Activated CD4-positive, alpha-beta T cell treated with anti-CD3 and anti-CD28 coated beads, Interleukin-2, amount 50 U/mL, for 16 hours (primary cell): ENCODE data around the gene UBA1.

ENCODE experiments used
- DNase-seq: peaks from one replicate; pipeline ENCODE4 v3.0.0-alpha.2; 2020

Gene UBA1

DNA sequence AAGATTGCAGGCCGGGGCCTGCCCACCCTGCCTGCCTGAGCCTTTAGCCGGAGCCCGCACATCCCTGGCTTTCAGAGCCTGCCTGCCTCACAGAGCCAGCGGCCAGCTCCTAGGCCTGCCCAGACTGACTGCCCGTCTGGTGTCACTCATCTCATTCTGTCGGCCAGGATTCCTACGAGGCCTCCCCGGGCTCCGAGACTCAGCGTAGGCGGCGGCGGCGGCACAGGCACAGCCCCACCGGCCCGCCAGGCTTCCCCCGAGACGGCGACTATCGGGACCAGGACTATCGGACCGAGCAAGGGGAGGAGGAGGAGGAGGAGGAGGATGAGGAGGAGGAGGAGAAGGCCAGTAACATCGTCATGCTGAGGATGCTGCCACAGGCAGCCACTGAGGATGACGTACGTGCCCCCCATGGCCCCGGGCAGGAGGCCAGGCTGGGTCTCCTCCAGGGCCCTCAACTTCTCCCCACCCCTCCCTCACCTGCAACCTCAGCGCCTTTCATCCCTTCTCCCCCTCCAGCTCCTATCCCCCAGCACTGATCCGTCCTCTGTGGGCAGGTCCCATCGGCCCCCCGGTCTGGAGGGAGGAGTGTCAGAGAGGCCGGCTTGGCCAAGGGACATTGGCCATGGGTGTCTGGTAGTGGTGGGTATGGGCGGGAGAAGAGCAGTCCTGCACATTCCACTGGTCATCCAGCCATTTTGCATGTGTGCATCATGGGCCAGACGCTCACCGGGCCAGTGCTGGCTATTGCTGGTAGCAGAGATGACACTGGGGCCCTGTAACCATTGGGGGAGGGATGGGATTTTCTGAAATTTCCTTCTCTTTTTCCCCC, 22.6 kb upstream of the UBA1 start:
- DNase-seq = no peak

DNA sequence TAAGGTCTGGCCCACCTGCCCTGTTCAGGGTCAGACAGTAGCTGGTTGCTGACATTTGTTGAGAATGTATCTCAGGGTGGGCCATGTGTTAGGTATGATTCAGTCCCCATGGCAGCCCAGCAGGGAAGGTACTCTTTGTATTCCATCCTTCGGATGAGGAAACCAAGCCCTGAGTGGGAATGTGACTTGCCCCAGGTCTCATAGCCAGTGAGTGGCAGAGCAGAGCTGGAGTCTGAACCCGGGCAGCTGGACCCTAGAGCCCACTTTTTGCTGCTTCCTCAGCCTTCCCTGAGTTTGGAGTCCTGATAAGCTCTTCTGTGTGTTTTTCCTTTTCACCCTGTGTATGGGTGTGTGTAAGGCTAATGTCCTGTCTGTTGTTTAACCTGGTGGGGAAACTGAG, 21.6 kb upstream of the UBA1 start:
- no peak for DNase-seq

DNA sequence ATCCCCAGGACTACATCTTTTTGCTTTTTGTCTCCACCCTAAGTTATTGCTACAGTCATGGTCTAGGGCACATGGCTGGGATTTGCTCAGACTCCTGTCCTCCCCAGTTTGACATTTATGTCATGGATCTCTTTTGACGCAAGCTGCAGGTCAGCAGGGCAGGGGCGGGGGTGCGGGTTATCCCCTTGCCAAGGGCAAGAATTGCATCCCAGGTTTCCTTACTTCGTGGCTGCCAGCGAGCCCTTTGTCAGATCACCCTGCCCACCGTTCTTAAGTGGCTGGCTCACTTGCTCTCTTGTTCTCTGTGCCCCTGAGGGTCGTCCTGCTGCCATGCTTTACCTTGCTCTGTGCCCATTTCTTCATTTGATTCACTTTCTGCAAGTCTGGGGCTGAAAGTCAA, 21.1 kb upstream of the UBA1 start:
- DNase-seq = no peak

DNA sequence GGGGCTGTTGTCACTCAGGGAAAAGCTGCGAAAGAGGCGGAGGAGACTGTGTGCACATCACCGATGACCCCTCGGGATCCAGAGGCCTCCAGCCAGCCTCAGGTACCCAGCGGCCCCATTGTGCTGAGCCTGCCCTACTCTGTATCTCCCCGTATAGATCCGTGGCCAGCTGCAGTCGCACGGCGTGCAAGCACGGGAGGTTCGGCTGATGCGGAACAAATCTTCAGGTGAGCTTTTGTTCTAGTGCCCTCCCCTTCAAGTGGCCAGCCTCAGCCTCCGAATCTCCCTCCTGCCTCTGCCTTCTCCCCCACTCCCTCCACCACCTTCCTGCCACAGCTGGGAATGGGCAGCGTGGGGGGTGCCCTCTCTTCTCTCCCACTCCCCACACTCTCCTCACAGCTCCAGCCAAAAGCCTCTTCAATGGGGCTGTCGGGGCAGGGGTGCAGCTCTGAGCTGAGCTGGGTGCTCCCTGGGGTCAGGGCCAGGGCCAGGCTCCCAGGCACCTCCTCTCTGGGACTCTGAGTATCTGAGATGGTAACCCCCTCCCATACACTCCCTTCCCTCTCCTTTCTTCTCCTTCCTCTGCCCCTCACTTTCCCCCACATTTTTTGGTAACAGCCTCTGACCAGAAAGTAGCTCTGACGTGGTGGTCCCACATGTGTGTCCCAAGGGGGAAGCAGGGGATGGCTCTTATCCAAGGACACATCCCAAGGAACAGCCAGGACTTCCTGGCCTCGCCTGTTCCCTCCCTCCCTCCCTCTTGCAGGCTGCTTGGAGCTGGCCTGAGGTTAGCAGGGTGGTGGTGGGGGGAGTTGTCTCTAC, 20.4 kb upstream of the UBA1 start:
- no peak for DNase-seq

DNA sequence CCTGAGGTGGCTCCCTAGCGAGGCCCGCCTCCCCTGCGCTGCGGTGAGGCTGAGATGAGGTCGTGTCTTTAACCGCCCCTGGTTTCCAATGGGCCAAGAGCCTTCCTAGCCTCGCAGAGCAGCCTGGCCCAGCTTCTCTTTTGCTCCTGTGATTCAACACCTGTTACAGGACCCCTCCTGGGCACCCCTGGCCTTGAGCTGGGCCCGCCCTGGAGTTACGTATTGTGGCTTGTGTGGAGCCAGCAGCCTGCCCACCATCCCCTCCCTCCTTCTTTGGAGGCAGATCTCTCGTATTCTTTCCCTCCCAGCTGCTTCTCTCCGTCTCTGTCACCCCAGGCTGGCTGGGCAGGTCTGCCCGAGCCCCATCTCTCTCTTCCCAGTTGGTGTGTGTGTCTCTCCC, 19.3 kb upstream of the UBA1 start:
- no peak for DNase-seq

DNA sequence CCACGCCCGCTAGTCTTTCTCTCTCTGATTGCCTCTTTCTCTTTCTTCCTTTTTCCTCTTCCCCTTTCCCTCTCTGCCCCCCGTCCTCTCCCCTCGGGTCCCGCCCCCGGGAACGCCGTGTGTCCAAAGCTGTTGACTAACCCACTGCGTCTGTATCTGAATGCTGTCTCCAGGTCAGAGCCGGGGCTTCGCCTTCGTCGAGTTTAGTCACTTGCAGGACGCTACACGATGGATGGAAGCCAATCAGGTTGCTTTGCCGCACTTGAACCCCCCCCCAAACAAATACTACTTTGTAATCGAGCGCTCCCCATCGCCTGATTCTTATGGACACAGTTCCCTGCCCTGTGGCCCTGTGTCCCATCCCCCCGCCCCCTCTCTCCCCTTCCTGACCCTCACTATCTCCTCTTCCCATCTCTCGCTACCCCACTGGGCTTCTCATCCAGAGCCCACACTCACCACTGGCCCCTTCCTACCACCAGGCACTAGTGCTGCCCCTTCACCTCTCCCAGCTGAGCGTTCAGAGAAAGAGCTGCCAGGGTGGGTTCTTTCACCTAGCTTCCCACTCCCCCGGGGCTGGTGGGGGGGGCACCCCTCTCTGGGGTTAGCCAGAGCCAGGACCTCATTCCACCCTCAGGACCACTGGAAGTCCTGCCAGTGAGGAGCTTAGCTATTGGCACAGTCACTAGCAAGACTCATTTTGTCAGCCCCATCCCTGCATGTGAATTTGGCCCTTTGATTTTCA, 18.6 kb upstream of the UBA1 start:
- DNase-seq = no peak

DNA sequence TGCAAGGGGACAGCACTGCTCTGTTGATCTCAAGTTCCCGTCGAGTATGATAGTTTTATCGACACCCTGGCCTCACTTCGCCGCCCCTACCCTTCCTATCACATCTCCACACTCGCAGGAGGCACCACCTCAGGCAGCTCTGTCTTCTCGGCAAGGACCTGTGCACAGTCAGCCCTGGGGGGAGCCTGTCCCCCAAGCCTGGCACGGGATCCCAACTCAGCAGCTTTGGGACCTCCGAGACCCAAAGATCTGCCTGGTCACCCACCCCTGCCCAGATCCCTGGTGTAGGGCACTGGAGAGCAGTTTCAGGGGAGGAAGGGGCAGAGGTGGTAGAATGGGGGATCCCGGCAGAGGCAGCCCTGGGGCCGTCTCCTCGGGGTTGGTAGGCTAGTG, 18.0 kb upstream of the UBA1 start:
- no peak for DNase-seq

DNA sequence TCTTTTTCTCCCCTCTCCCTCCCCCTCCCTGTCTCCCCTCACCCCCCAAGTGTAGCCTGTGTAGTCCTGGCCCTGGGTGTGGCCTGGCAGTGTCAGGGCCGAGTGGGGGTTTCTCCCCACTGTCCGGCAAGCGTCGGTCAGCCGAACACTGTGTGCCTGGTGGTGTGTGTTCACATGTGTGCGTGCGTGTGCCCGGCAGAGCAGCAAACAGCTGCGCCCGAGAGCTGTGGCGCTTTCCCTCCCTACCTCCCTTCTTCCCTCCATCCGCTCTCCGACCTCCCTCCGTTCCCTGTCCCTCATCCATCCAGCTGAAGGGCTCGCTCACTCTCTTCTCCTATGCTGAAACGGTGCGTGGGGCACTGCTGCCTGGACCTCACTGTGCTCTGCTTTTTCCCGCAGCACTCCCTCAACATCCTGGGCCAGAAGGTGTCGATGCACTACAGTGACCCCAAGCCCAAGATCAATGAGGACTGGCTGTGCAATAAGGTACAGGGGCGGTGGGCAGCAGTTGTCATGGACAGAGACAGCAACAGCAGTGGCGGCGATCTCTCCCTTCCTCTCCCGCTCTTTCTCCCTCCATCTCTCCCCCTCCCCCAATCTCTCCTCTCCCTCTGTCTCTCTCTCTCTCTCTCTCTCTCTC, 17.4 kb upstream of the UBA1 start:
- DNase-seq = no peak

DNA sequence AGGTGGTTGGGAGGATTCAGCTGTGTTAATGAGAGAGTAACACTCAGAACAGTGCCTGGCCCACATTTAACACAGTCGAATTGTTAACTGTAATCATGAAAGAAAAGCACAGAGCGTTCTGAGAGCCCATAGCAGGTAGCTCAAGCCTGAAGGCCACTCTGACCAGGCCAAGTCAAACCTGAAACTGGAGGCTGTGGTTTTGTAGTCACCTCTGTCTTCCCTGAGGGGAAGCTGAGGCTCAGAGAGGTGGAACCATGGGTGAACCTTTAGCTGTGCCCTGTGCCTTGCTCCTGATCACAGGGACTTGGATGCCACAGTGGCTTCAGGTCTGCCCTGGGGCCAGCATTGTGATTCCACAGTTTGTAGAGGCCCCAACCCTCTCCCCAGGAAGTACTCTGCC, 16.6 kb upstream of the UBA1 start:
- no peak for DNase-seq

DNA sequence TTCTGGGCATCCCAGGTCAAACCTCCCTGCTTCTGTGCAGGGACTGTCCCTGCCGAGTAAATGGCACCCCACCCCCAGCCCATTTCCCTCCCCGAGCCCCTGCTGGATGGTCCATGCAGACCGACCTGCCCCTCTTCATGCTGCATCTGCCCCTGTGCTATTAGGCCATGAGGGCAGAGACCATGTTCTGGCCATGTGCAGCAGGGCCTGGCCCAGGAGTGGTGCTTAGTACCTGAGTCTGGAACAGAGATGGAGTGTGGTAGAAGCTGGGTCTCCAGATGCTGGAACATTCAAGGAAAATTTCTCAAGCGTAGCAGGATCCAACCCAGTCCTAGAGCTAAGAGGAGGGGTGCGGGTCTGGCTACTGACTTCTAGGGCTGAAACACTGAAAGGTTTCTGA, 15.3 kb upstream of the UBA1 start:
- DNase-seq = no peak

DNA sequence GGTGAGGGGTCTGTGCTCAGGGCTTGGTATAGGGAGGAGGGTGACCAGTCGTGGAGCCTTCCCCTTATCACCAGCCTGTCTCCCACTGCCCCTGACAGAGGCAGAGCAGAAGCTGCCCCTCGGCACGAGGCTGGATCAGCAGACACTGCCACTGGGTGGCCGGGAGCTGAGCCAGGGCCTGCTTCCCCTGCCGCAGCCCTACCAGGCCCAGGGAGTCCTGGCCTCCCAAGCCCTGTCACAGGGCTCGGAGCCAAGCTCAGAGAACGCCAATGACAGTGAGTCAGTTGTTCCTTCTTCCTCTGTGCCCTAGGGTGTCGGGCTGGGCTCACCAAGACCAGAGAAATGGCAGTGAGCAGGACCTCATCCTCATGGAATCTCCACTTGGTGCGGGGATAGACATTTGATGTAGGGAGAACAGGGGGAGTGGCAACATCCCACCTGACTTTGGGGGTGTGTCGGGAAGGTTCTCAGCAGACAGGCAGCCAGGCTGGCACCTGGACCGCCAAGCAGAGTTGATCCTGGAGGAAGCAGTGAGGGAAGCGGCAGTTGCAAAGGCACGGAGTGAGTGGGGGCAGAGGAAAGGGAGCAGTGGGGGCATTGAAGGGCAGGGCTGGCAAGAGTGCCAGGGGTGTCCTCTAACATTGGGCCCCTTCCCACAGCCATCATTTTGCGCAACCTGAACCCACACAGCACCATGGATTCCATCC, 14.3 kb upstream of the UBA1 start:
- no peak for DNase-seq

DNA sequence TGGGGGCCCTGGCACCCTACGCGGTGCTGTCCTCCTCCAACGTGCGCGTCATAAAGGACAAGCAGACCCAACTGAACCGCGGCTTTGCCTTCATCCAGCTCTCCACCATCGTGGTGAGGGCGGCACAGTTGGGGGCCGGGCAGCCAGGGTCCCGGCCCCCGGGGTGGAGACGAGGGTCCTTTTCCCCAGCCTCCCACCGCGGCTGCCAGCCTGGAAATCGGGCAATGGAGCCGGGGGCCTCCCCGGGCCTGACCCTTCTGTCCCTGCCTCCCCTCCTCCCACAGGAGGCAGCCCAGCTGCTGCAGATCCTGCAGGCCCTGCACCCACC, 13.7 kb upstream of the UBA1 start:
- no peak for DNase-seq

DNA sequence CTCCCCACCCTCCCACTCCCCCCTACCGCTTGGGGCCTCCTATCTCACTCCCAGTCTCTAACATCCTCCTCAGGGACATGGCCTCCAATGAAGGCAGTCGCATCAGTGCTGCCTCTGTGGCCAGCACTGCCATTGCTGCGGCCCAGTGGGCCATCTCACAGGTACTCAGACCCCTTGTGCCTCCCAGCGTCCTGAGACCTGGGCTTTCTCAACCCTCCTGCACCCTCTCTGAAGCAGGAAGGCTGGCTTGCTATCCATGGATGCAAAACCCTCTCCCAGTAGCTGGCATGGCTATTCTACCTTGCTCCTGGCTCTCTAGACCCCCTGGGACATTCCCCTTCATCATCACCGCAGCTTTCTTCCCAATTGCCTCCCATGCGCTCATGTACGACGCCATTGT, 13.3 kb upstream of the UBA1 start:
- no peak for DNase-seq

DNA sequence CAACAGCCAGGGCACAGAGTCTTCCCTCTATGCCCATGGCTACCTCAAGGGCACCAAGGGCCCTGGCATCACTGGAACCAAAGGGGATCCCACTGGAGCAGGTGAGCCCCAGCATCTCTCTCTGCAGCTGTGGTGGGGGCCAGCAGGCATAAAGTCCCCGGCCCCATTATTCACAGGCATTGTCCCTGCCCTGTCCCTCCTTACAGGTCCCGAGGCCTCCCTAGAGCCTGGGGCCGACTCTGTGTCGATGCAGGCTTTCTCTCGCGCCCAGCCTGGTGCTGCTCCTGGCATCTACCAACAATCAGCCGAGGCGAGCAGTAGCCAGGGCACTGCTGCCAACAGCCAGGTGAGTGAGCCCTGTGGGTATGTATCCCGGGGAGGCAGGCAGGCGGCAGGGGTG, 12.3 kb upstream of the UBA1 start:
- DNase-seq = no peak

DNA sequence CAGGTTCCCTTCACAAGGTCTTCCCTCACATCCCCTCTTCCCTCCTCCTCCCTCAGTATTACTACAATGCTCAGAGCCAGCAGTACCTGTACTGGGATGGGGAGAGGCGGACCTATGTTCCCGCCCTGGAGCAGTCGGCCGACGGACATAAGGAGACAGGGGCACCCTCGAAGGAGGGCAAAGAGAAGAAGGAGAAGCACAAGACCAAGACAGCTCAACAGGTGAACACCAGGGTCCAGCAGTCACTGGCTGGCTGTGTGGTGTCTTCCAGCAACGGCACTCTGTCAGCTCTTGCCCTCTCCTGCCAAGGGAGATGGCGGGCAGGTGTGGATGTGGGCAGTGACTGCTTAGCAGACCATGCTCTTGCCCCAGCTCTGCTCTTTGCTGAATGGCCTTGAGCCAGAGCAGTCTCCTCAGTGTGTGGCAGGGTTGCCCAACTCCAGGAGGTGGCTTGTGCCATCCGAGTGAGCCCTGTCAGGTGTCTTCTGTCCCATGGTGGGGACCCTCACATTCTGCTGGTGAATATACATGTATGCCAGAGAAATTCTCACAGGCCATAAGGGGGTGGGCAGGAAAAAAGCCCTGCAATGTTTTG, 11.4 kb upstream of the UBA1 start:
- DNase-seq = no peak

DNA sequence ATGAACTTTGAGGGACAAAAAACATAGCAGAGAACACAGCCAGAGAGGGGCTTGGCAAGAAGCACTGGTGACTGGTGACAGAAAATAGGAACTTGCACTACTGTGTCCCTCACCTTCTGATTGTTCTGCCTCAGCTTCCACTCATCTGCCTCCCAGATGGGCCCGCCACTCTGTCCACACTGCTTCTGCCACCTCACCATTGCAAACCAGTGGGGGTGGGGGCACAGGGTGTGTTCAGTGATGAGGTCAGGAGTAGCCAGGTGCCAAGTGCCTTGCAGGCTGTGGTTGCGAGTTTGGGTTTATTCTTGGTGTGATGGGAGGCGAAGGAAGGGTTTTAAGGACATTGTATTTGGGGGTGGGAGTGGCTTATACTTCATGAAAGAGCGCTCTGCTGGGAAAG, 9.1 kb upstream of the UBA1 start:
- no peak for DNase-seq

DNA sequence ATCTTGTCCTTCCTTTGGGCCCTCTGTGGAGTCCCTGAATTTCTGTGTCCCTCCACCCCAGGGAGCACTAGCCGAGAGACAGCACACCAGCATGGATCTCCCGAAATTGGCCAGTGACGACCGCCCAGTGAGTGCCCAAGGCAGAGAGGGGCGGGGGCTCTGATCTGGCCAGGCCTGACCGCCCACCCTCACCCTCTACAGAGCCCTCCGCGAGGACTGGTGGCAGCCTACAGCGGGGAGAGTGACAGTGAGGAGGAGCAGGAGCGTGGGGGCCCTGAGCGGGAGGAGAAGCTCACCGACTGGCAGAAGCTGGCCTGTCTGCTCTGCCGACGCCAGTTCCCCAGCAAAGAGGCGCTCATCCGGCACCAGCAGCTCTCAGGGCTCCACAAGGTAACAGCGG, 8.4 kb upstream of the UBA1 start:
- DNase-seq = no peak

DNA sequence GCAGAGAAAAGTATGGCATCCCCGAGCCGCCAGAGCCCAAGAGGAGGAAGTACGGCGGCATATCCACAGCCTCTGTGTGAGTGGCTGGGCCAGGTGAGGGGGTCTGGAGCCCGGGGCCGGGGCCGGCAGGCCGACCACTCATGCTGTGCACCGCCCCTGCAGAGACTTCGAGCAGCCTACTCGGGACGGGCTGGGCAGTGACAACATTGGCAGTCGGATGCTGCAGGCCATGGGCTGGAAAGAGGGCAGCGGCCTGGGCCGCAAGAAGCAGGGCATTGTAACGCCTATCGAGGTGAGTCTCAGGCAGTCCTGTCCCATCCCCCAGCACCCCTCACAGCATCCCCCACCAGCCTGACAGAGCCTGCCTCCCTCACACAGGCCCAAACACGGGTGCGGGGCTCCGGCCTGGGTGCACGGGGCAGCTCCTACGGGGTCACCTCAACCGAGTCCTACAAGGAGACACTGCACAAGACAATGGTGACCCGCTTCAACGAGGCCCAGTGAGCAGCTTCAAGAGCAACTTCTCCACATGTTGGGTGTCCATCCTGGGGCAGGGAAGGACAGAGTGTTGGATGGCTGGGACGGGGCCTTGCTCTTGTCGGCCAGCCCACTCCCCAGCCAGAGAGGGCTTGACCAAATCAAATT, 7.4 kb upstream of the UBA1 start:
- no peak for DNase-seq

DNA sequence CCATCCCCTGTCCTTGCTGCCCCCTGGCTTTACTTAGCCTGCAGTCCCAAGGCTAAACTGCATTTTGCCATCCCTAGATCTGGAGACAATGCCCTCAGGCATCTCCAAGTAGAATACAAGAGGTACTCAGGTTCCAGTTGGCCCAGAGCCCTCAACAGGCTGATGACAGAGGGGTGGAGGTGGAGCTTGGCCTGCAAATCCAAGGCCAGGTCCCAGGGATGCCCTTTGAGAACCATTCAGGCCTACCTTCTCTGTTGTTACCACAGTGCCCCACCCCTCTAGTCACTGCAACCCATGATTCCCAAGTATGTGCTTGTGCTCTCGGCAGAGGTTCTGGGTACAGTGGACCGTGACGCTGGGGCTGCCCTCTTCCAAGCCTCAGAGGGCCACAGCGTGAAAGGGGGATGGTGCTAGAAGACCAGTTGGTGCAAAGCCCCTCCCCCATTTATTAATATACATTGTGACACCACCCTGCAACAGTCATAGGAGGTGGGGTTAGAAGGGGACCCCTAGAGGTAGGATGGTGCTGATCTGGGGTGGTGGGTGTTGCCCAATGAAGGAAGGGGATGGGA, 6.4 kb upstream of the UBA1 start:
- no peak for DNase-seq

DNA sequence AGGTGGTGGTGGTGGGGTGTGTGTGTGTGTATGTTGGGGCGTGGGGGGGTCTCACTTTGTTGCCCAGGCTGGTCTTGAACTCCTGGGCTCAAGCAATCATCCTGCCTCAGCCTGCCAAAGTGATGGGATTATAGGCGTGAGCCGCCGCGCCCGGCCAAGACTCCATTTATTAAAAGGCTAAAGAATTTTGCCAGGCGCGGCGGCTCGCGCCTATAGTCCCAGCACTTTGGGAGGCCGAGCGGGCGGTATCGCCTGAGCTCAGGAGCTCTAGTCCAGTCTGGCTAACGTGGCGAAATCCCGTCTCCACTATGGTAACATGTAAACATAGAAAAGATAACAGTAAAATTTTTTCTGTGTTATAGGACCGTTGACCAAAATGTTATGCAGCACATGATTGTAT, 3.7 kb upstream of the UBA1 start:
- no peak for DNase-seq
